ENCODE data around the gene C16orf96.

The C16orf96 gene

DNA sequence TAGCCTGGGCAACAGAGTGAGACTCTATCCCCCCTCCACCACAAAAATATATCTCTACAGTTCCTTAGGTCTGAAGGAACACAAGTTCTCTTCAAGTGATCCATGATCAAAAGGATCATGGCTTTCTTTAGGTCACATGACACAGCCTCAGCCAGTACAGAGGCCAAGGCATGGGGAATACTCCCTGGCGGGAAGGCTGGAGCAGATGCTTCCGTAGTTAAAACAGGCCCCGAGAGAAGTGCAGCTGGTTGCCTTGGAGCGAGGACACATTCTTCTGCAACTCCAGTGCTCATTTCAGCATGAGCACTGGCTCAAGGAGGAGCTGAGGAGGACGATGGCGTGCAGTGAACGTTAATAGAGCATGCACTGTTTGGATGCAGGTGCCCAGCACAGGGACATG, 31.1 kb upstream of the C16orf96 start:
- WGBS, 2 donors (ENCODE audit: extremely low coverage in 2 of 2, insufficient read length in 2 of 2, insufficient replicate concordance in 1 of 2) = no CpG with 5 or more reads among the region's 7 CpGs
- Histone ChIP-seq H3K23ac (ENCODE audit: low read depth, low read length, poor library complexity) (no peak overlapping the region), H3K27ac (replicated peaks; ENCODE audit: low read length) (no peak overlapping the region)

DNA sequence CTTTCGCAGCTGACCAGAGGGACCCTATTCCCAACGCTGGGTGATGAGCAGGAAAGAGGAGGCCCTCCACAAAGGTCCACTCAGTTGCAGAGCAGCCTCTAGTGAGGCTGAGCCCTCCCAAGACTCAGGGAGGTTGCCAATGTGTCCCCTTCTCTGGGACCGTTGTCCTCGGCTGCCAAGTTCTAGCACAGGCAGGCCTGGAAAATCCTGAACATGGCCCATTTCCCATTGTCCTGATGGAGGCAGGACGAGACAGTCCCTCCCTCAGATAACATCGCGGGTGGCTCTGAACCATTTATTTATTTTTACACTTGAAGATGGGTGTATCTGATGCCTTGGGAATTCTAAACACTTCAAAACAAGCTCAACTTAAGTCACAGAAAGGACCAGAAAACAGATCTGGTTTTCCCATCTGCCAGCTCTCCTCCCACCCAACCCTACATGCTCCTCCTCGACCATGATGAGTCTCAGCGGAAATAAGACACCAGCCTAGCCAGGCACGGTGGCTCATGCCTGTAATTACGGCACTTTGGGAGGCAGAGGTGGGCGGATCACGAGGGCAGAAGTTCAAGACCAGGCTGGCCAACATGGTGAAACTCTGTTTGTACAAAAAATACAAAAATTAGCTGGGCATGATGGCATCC, 30.4 kb upstream of the C16orf96 start:
- no peak overlapping the region for H3K27ac ChIP-seq (replicated peaks; ENCODE audit: low read length)
- H4K8ac ChIP-seq (ENCODE audit: low read depth, low read length) = no peak overlapping the region
- H2BK12ac ChIP-seq (ENCODE audit: low read length) = no peak overlapping the region
- peaks cover 5 to 33% of the 10 kb centered on the region in 2 donors for H3K36me3 ChIP-seq (replicated peaks in 1 of 2; ENCODE audit: control insufficient read depth in 2 of 2, insufficient read depth in 2 of 2, low read length in 2 of 2)
- no peak overlapping the region for H3K4me3 ChIP-seq (ENCODE audit: low read length in 2 of 2)
- H3K4me1 ChIP-seq (ENCODE audit: control insufficient read depth in 2 of 2, insufficient read depth in 1 of 2, low read depth in 1 of 2, low read length in 2 of 2) = peaks cover 2 to 16% of the 10 kb centered on the region in 2 donors
- H3K9me3 ChIP-seq (replicated peaks in 1 of 2; ENCODE audit: control insufficient read depth in 2 of 2, insufficient read depth in 1 of 2, low read depth in 1 of 2, low read length in 2 of 2) = no peaks in the 10 kb centered on the region
- H3K18ac ChIP-seq (ENCODE audit: low read length) = no peak overlapping the region
- DNase-seq (ENCODE audit: low spot score) = no peak
- no peak overlapping the region for H2AFZ ChIP-seq (ENCODE audit: low read length)
- no peak overlapping the region for H3K4ac ChIP-seq (ENCODE audit: low read length)
- no peak overlapping the region for H3K23ac ChIP-seq (ENCODE audit: low read depth, low read length, poor library complexity)
- no peaks in the 10 kb centered on the region for H3K27me3 ChIP-seq (ENCODE audit: control insufficient read depth in 3 of 3, insufficient read depth in 3 of 3, low read depth in 1 of 3, low read length in 3 of 3)
- no peak overlapping the region for H2AK5ac ChIP-seq (ENCODE audit: low read depth, low read length)
- WGBS, 2 donors (ENCODE audit: extremely low coverage in 2 of 2, insufficient read length in 2 of 2, insufficient replicate concordance in 1 of 2) = no CpG with 5 or more reads among the region's 13 CpGs
- no peak overlapping the region for H3K9ac ChIP-seq (ENCODE audit: low read depth, low read length, poor library complexity)
- no peak overlapping the region for H3K14ac ChIP-seq (ENCODE audit: low read length)
- H3K4me2 ChIP-seq (ENCODE audit: insufficient read depth, low read length, poor library complexity, severe bottlenecking) = no peak overlapping the region
- no peak overlapping the region for H2BK15ac ChIP-seq (ENCODE audit: low read length)
- peaks cover 7% of the 10 kb centered on the region for H3K79me1 ChIP-seq (ENCODE audit: low read depth, low read length)
- no peak overlapping the region for H2BK120ac ChIP-seq (ENCODE audit: low read depth, low read length)
- H2BK5ac ChIP-seq (ENCODE audit: low read length) = no peak overlapping the region
- H4K91ac ChIP-seq (ENCODE audit: low read depth, low read length, poor library complexity) = no peak overlapping the region

More for the DNA sequence above, 31.1 kb upstream of the C16orf96 start:
- no peak overlapping the region for H2AFZ ChIP-seq (ENCODE audit: low read length)
- H4K8ac ChIP-seq (ENCODE audit: low read depth, low read length) = no peak overlapping the region
- no peak overlapping the region for H2BK5ac ChIP-seq (ENCODE audit: low read length)
- H3K4ac ChIP-seq (ENCODE audit: low read length) = no peak overlapping the region
- H2AK5ac ChIP-seq (ENCODE audit: low read depth, low read length) = no peak overlapping the region
- H3K9me3 ChIP-seq (replicated peaks in 1 of 2; ENCODE audit: control insufficient read depth in 2 of 2, insufficient read depth in 1 of 2, low read depth in 1 of 2, low read length in 2 of 2) = no peaks in the 10 kb centered on the region
- no peak overlapping the region for H2BK120ac ChIP-seq (ENCODE audit: low read depth, low read length)
- no peak overlapping the region for H3K9ac ChIP-seq (ENCODE audit: low read depth, low read length, poor library complexity)
- no peak overlapping the region for H2BK15ac ChIP-seq (ENCODE audit: low read length)
- H3K79me1 ChIP-seq (ENCODE audit: low read depth, low read length) = peaks cover 8% of the 10 kb centered on the region
- H2BK12ac ChIP-seq (ENCODE audit: low read length) = no peak overlapping the region
- no peak overlapping the region for H3K4me2 ChIP-seq (ENCODE audit: insufficient read depth, low read length, poor library complexity, severe bottlenecking)
- H3K36me3 ChIP-seq (replicated peaks in 1 of 2; ENCODE audit: control insufficient read depth in 2 of 2, insufficient read depth in 2 of 2, low read length in 2 of 2) = peaks cover 5 to 33% of the 10 kb centered on the region in 2 donors
- H4K91ac ChIP-seq (ENCODE audit: low read depth, low read length, poor library complexity) = no peak overlapping the region
- DNase-seq (ENCODE audit: low spot score) = no peak
- no peaks in the 10 kb centered on the region for H3K27me3 ChIP-seq (ENCODE audit: control insufficient read depth in 3 of 3, insufficient read depth in 3 of 3, low read depth in 1 of 3, low read length in 3 of 3)
- no peak overlapping the region for H3K18ac ChIP-seq (ENCODE audit: low read length)
- H3K4me1 ChIP-seq (ENCODE audit: control insufficient read depth in 2 of 2, insufficient read depth in 1 of 2, low read depth in 1 of 2, low read length in 2 of 2) = peaks cover 2 to 16% of the 10 kb centered on the region in 2 donors
- no peak overlapping the region for H3K14ac ChIP-seq (ENCODE audit: low read length)
- H3K4me3 ChIP-seq (ENCODE audit: low read length in 2 of 2) = no peak overlapping the region

DNA sequence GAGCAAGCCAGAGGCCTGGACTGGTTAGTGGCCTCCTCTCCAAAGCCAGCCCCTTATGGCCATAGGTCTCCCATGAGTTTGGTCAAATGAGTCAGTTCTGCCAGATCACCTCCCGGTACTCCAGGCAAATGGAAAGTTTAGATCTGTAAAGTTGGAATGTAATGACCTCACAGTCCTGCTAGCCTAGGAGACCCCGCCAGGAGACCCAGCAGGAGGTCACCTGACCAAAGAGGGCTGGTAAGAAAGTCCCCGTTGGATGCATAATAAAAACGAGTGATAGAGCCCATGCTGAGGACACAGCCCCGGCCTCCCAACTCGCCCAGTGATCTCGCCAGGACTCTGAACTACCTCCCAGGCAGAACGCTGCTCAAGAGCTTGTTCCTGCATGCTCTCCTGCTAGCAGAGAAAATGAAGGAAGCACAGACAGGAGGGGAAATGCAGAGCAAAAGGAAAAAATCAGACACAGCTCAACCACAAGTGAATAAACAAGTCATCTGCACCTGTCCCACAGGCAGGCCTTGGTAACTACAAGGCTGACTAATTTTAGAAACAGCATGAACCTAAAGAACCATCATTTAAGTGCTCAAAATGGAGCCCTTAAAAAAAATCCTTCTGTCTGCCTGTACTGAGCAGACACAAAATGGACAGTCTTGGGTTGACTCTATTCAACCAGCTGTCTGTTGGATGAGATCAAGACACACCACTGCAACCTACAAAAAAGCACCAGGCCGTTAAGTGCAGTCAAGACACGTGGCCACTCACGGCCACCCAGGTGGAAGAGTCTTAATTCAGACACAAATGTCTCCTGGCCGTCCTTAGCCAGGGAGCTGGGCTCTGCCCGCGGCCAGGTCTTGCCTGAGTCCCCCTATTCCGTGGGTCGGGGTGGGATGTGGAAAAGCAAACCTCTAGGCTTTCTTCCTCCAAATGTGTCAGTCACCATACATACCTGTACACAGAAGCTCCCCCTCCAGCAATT, 26.8 kb upstream of the C16orf96 start:
- Histone ChIP-seq H4K8ac (ENCODE audit: low read depth, low read length) (no peak overlapping the region), H2BK120ac (ENCODE audit: low read depth, low read length) (no peak overlapping the region), H3K18ac (ENCODE audit: low read length) (no peak overlapping the region), H3K4me2 (ENCODE audit: insufficient read depth, low read length, poor library complexity, severe bottlenecking) (no peak overlapping the region), H3K27me3 (ENCODE audit: control insufficient read depth in 3 of 3, insufficient read depth in 3 of 3, low read depth in 1 of 3, low read length in 3 of 3) (no peaks in the 10 kb centered on the region), H2AFZ (ENCODE audit: low read length) (no peak overlapping the region), H3K23ac (ENCODE audit: low read depth, low read length, poor library complexity) (no peak overlapping the region), H3K9me3 (replicated peaks in 1 of 2; ENCODE audit: control insufficient read depth in 2 of 2, insufficient read depth in 1 of 2, low read depth in 1 of 2, low read length in 2 of 2) (peaks cover 0 to 6% of the 10 kb centered on the region in 2 donors), H3K4me1 (ENCODE audit: control insufficient read depth in 2 of 2, insufficient read depth in 1 of 2, low read depth in 1 of 2, low read length in 2 of 2) (peaks cover 2 to 5% of the 10 kb centered on the region in 2 donors), H2AK5ac (ENCODE audit: low read depth, low read length) (no peak overlapping the region), H4K91ac (ENCODE audit: low read depth, low read length, poor library complexity) (no peak overlapping the region), H3K4ac (ENCODE audit: low read length) (no peak overlapping the region), H3K9ac (ENCODE audit: low read depth, low read length, poor library complexity) (no peak overlapping the region), H2BK12ac (ENCODE audit: low read length) (no peak overlapping the region), H3K4me3 (ENCODE audit: low read length in 2 of 2) (no peak overlapping the region), H3K36me3 (replicated peaks in 1 of 2; ENCODE audit: control insufficient read depth in 2 of 2, insufficient read depth in 2 of 2, low read length in 2 of 2) (peaks cover 9 to 37% of the 10 kb centered on the region in 2 donors), H2BK5ac (ENCODE audit: low read length) (no peak overlapping the region), H3K27ac (replicated peaks; ENCODE audit: low read length) (no peak overlapping the region), H3K14ac (ENCODE audit: low read length) (no peak overlapping the region), H2BK15ac (ENCODE audit: low read length) (no peak overlapping the region), H3K79me1 (ENCODE audit: low read depth, low read length) (peaks cover 5% of the 10 kb centered on the region)
- WGBS, 2 donors (ENCODE audit: extremely low coverage in 2 of 2, insufficient read length in 2 of 2, insufficient replicate concordance in 1 of 2) = no CpG with 5 or more reads among the region's 16 CpGs
- no peak for DNase-seq (ENCODE audit: low spot score)

DNA sequence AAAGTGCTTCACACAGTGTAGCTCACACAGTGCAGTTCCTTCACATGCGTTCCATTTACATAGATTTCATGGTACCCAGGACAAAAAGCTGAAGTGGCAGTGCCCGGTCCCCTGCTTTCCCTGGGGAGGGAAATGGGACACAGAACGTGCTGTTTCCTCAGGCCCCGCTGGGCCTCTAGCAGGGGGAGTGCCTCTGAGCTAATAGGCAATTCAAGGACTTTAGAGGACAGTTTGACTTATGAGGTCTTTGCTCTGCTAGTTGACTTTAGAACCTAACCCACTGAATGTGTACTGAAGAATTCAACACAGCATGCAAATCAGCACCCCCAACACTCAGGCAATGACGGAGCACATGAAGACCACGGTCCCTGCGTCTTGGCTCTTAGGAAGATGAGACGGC, 24.3 kb upstream of the C16orf96 start:
- Histone ChIP-seq H3K9me3 (replicated peaks in 1 of 2; ENCODE audit: control insufficient read depth in 2 of 2, insufficient read depth in 1 of 2, low read depth in 1 of 2, low read length in 2 of 2) (peaks cover 0 to 6% of the 10 kb centered on the region in 2 donors), H3K18ac (ENCODE audit: low read length) (no peak overlapping the region)

More for the DNA sequence above, 24.3 kb upstream of the C16orf96 start:
- no peak overlapping the region for H2AFZ ChIP-seq (ENCODE audit: low read length)
- no peaks in the 10 kb centered on the region for H3K27me3 ChIP-seq (ENCODE audit: control insufficient read depth in 3 of 3, insufficient read depth in 3 of 3, low read depth in 1 of 3, low read length in 3 of 3)
- peaks cover 0 to 8% of the 10 kb centered on the region in 2 donors for H3K4me1 ChIP-seq (ENCODE audit: control insufficient read depth in 2 of 2, insufficient read depth in 1 of 2, low read depth in 1 of 2, low read length in 2 of 2)
- H3K79me1 ChIP-seq (ENCODE audit: low read depth, low read length) = peaks cover 11% of the 10 kb centered on the region
- H4K8ac ChIP-seq (ENCODE audit: low read depth, low read length) = no peak overlapping the region
- no CpG with 5 or more reads among the region's 8 CpGs for WGBS, 2 donors (ENCODE audit: extremely low coverage in 2 of 2, insufficient read length in 2 of 2, insufficient replicate concordance in 1 of 2)
- peaks cover 14 to 47% of the 10 kb centered on the region in 2 donors for H3K36me3 ChIP-seq (replicated peaks in 1 of 2; ENCODE audit: control insufficient read depth in 2 of 2, insufficient read depth in 2 of 2, low read length in 2 of 2)
- H3K27ac ChIP-seq (replicated peaks; ENCODE audit: low read length) = no peak overlapping the region
- H2BK15ac ChIP-seq (ENCODE audit: low read length) = no peak overlapping the region
- no peak overlapping the region for H3K9ac ChIP-seq (ENCODE audit: low read depth, low read length, poor library complexity)
- H3K14ac ChIP-seq (ENCODE audit: low read length) = no peak overlapping the region
- no peak overlapping the region for H3K4ac ChIP-seq (ENCODE audit: low read length)
- H2BK120ac ChIP-seq (ENCODE audit: low read depth, low read length) = no peak overlapping the region
- H2BK5ac ChIP-seq (ENCODE audit: low read length) = no peak overlapping the region
- H2AK5ac ChIP-seq (ENCODE audit: low read depth, low read length) = no peak overlapping the region
- no peak overlapping the region for H2BK12ac ChIP-seq (ENCODE audit: low read length)
- no peak overlapping the region for H4K91ac ChIP-seq (ENCODE audit: low read depth, low read length, poor library complexity)
- no peak overlapping the region for H3K23ac ChIP-seq (ENCODE audit: low read depth, low read length, poor library complexity)
- no peak overlapping the region for H3K4me2 ChIP-seq (ENCODE audit: insufficient read depth, low read length, poor library complexity, severe bottlenecking)
- no peak for DNase-seq (ENCODE audit: low spot score)
- H3K4me3 ChIP-seq (ENCODE audit: low read length in 2 of 2) = no peak overlapping the region
